Measurements from ENCODE around the gene CBX4.

CBX4 gene

GRCh38 chr17:79841369-79842135 lies 2.3 kb upstream of the CBX4 start:
- DNase-seq: no peak

GRCh38 chr17:79840989-79841286 lies 1.7 kb upstream of the CBX4 start:
- DNase-seq: no peak

GRCh38 chr17:79840269-79840988 lies 1.2 kb upstream of the CBX4 start:
- no peak for DNase-seq

GRCh38 chr17:79838522-79839274 lies 542 bp downstream of the CBX4 start:
- DNase-seq: peak; percentile 67

GRCh38 chr17:79837888-79838521 lies 1.2 kb downstream of the CBX4 start:
- DNase-seq: peak; percentile 49

GRCh38 chr17:79836972-79837887 lies 2.0 kb downstream of the CBX4 start:
- peak; percentile 22 for DNase-seq

- DNase-seq: no peak
These were observed 2.7 kb downstream of the CBX4 start for GRCh38 chr17:79836510-79836971.

GRCh38 chr17:79835953-79836509 lies 3.2 kb downstream of the CBX4 start:
- DNase-seq: peak; percentile 95

- DNase-seq: no peak
These were observed 3.8 kb downstream of the CBX4 start for GRCh38 chr17:79835470-79835899.

- DNase-seq: no peak
These were observed 4.4 kb downstream of the CBX4 start for GRCh38 chr17:79834565-79835469.

GRCh38 chr17:79833744-79834564 lies 5.3 kb downstream of the CBX4 start:
- DNase-seq: no peak

GRCh38 chr17:79833110-79833450 lies 6.2 kb downstream of the CBX4 start:
- no peak for DNase-seq

GRCh38 chr17:79832218-79833109 lies 6.8 kb downstream of the CBX4 start:
- DNase-seq: no peak

- DNase-seq: no peak
These were observed 7.7 kb downstream of the CBX4 start for GRCh38 chr17:79831265-79832217.

- no peak for DNase-seq
These were observed 8.4 kb downstream of the CBX4 start for GRCh38 chr17:79830763-79831264.

- no peak for DNase-seq
These were observed 8.9 kb downstream of the CBX4 start for GRCh38 chr17:79830303-79830702.

GRCh38 chr17:79829457-79829856 lies 9.8 kb downstream of the CBX4 start:
- DNase-seq: no peak
